Measurements from ENCODE around the gene KNOP1.

KNOP1 gene

DNA sequence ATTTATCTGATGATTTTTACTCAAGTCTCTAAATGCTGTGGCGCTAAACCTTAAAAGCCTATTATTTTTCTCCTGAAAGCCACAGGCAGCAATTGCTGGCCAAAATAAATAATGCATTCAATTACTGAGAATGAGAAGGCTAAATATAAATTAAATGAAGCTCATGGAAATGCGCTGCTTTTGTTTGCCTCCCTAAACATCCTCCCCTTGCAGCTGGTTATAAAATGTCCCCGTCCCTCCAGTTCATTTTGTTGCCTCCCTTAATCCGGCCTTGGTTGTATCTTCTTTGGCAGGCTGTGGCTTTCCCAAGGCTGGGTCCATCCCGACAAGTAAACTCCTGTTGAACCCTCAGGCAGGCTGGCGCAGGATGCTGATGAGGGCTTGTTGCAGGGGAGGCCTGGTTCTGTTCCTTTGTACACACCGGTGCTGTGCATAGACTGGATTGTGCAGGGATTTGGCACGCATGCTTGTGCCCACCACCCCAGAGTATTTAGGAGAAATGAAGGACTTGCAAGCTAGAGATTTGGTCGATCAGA is 62.7 kb downstream of the KNOP1 start:
- H3K27me3 ChIP-seq (ENCODE audit: control insufficient read depth, insufficient read depth, low read length), result no peaks in the 10 kb centered on the region
- peaks cover 54% of the 10 kb centered on the region for H3K36me3 ChIP-seq (ENCODE audit: control insufficient read depth, insufficient read depth, low read length)
- H3K9ac ChIP-seq (ENCODE audit: low read length), result no peak overlapping the region
- no peaks in the 10 kb centered on the region for H3K9me3 ChIP-seq (ENCODE audit: control insufficient read depth, insufficient read depth, low read depth, low read length)
- H3K4me3 ChIP-seq (ENCODE audit: low read depth, low read length), result no peak overlapping the region
- no peaks in the 10 kb centered on the region for H3K4me1 ChIP-seq (ENCODE audit: control insufficient read depth, insufficient read depth, low read length)
- H3K27ac ChIP-seq (ENCODE audit: low read depth, low read length), result no peak overlapping the region

DNA sequence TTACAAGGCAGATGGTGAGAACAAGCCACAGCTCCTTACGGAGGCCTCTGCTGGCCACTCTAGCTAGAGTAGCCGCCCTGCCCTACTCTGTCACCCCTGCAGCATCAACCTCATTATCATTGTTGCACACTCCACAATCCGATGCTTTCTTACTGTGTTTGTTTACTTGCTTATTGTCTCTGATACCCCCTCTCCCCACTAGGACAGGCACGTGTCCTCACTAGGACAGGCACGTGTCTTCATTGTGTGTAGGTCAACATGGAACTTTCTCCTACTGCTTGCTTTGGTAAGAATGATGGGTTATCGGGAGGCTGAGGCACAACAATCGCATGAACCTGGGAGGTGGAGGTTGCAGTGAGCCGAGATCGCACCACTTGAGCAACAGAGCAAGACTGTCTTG is 63.9 kb downstream of the KNOP1 start:
- Histone ChIP-seq H3K27ac (ENCODE audit: low read depth, low read length) (no peak overlapping the region), H3K9me3 (ENCODE audit: control insufficient read depth, insufficient read depth, low read depth, low read length) (no peaks in the 10 kb centered on the region), H3K4me3 (ENCODE audit: low read depth, low read length) (no peak overlapping the region), H3K9ac (ENCODE audit: low read length) (no peak overlapping the region), H3K27me3 (ENCODE audit: control insufficient read depth, insufficient read depth, low read length) (no peaks in the 10 kb centered on the region), H3K36me3 (ENCODE audit: control insufficient read depth, insufficient read depth, low read length) (peaks cover 61% of the 10 kb centered on the region), H3K4me1 (ENCODE audit: control insufficient read depth, insufficient read depth, low read length) (no peaks in the 10 kb centered on the region)
